NK-92 (cell line): Measurements from ENCODE around the gene ZFP36L2.

Source experiments
- DNase-seq: peaks from one replicate; lab custom pipeline; 2025; ENCODE audit not compliant: unreplicated experiment; lab: John Stamatoyannopoulos, UW

ZFP36L2 gene

DNA sequence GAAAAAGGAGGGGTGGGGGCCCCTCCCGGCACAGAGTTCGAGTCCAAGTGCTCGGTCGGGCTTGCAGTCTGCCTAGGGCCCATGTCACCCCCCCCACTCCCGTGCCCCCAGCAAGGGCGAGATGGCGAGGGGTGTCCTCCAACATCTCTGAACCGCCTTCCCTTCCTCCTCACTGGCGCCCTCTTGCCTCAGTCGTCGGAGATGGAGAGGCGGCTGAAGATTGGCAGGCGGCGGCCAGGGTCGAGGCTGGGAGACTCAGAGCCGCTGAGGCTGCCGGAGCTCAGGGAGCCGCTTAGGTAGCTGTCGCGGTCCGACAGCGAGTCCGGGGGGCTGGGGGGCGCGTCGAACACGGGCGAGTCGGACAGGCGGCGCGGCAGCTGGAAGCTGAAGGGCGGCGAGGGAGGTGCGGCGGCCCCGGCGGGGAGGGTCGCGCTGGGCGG, 2.3 kb downstream of the ZFP36L2 start:
- no peak for DNase-seq

- DNase-seq, result no peak
Observed at GRCh38 chr2:43223521-43224001, 2.8 kb downstream of the ZFP36L2 start.

- DNase-seq, result no peak
Observed at GRCh38 chr2:43222475-43223309, 3.7 kb downstream of the ZFP36L2 start.

DNA sequence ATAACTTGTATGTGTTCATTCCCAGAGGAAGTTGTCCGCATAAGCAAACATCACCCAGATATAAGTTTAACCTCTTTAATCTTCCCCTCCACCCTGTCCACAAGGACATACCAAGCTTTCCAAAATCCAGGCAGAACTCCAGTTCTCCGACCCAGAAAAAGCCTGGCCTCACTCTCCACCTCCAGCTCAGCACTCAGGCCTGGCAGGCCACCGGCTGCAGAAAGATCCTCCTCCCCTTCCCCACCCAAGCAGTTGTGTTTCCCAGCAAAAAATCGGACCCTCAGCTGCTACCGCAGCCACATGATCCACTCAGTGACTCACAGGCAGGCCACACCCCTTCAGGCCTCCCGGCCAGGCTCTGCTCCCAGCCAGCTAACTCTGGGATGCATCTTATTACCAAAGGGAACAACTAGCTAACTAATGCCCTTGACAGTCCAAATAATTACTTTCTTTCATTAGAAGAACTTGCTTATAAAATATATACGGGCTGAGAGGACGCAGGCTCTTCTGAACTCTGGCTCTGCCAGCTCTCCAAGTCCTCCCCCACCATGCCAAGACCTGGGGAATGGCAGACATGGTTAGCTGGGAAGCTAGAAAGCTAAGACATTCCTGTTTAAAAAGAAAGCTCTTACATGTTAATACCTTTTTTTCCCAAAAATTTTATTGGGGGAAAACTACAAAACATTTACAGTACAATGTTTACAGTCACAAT, 4.5 kb downstream of the ZFP36L2 start:
- DNase-seq, result no peak

GRCh38 chr2:43221124-43221762, 5.2 kb downstream of the ZFP36L2 start:
- DNase-seq, result no peak

- no peak for DNase-seq
Observed at GRCh38 chr2:43220760-43221123, 5.7 kb downstream of the ZFP36L2 start.

DNA sequence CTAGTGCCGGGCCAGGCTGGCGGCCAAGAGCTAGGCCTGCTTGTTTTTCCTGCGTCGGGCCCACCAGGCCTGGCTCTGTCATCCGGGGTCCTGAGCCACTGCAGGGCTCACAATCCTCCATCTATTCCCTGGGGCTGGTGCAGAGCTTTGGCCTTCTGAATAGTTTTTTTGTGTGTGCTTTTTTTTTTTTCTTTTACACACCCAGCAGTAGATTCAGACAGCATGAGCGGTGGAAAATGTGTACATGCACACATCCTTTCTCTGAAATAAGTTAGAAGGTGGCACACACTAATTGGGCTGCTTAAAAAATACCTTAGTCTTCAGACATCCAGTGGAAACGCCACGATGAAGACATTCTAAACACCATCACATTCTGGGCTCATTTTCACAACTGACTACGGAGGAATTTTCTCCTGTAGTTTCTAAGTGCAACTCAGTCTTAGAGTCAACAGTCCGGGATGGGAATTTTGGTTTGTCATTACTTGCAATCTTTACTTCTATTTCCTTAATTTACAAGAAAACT, 6.1 kb downstream of the ZFP36L2 start:
- DNase-seq, result no peak

DNA sequence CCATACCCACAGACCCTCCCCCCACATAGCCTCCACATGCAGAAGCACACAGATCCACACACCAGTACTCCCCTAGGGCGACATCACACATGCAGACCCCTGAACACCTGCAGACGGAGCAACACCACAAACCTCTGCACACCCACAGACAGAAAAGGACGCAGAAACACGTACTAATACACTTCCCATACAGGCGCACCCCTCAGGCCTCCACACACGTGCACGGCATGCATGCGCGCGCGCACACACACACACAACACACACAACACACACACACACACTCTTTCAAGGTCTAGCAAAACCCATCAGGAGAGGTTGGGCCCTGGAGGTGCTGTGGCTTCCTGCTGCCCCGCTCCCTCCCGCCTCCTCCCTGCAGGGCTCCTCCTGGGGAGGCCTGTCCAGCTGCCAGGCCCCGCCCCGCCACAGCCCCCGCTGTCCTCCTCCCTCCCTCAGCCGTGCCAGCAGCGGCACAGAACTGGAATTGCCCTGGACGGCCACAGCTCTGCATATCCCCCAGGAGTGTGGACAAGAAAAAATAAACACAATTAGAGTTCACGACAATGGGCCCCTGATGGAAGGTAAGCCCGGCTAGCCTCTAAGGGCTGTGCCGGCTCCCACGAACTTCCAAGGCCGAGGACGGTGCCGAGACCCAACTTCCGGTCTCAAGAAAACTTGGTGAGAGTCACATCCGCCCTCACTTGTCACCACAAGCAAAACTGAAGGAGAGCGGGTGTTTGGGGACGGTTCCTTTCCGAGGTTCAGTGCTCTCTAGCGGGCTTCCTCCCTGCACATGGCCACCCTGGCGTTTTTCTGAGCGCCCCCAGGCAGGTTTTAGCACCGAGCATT, 6.8 kb downstream of the ZFP36L2 start:
- DNase-seq, result no peak

DNA sequence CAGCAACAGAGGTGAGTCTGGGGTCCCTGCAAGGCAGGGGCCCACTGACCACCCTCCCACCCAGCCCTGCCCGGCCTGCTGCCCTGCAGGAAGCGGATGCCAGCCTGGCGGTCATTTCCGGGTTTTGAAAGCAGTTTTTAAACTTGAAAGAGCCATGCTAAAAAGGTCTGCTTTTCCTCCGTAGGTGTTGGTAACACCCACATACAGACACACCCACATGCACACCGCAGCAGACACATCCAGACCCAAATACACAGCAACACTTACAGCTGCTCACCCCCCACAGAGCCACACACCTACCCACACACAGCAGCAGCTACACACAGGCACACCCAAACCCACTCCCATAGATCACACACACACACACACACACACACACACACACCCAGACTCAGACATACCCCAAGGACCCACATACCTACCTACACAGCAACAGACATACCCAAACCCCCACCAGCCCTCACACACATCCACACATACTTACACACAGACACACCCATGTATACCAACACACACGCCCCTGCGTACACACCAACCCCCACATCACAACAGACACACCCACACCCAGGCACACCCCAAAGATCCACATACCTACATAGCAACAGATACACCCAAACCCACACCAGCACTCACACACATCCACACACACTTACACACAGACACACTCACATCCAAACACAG, 7.6 kb downstream of the ZFP36L2 start:
- no peak for DNase-seq

GRCh38 chr2:43218155-43218701, 8.2 kb downstream of the ZFP36L2 start:
- DNase-seq, result no peak

DNA sequence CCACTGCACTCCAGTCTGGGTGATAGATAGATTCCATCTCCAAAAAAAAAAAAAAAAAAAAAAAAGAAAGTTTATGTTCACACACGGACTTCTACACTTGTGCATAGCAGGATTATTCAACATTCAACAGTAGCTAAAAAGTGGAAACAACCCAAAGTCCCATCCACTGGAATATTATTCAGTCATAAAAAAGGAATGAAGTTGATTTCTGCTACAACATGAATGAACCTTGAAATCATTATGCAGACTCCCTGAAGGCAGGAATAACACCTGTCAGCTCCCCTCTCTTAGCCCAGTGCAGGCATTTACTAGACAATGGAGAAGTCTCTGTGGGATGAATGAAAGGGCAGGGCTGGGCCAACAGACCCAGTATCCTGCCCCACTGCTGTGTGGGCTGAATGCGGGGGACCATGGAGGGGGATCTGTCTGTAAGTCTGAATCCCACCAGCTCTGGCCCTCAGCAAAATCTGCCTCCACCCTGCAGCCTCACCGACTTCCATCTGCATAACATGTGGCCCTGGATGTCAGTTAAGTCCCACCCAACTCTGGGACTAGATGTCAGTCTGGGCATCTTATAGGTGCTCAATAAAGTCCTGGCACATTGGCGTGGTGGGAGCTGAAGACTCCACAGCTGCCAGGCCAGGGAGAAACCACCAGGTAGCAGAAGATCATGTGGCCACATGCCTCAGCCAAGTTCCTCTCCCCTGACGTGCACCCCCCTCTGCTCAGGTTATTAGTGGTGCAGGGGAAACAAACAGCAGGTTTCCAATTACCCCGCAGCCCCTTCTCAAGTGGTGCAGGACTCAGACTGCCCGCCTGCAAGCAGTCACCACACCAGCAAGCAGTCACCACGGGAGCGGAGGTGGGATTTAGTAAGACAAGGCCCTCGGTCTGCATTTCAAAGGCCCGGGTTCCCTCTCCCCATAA, 8.9 kb downstream of the ZFP36L2 start:
- DNase-seq, result no peak

GRCh38 chr2:43216629-43217028, 9.8 kb downstream of the ZFP36L2 start:
- DNase-seq, result no peak

DNA sequence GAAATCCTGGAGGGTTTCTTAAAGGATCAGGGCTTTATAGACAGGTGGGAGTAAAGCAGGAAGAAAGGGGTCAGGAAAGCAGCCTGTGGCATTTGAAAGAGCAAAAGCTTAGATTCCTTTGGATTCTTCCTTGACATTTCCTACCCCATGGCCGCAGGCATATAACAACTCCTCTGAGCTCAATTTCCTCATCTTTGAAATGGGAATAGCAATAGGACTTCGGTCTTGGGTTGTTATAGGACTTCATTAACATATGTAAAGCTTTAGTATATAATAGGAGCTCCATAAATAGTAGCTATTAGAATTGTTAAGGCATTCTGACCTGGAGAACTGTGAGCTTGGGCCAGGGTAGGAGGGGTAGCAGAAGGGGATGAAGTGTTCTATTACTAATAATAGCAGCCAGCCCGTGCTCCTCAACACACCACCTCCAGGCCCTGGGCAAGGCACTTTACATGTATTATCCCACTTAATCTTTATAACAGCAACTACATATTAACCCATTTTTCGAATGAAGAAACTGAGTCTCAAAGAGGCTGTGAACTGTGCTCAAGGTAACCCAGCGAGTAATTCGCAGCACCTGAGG, 10.6 kb downstream of the ZFP36L2 start:
- no peak for DNase-seq

- DNase-seq, result no peak
Observed at GRCh38 chr2:43214253-43214652, 12.2 kb downstream of the ZFP36L2 start.

DNA sequence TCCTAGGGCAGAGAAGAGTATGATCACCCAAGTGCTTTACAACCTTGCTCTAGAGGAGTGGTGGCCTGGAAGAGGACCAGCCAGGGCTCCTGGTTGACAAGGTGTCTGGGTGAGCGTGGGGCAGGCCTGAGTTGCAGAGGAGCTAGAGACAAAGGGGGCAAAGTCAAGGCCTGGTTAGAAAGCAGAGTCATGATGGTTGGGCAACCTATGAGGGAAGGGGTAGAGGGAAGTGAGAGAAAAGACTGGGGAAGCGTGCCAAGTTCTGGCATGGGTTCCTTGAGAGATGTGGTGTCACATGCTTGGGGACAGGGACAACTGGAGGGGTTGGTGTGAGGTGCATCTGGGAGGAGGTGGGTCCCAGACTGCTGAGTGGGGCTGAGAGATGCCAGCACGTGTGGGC, 13.5 kb downstream of the ZFP36L2 start:
- no peak for DNase-seq

DNA sequence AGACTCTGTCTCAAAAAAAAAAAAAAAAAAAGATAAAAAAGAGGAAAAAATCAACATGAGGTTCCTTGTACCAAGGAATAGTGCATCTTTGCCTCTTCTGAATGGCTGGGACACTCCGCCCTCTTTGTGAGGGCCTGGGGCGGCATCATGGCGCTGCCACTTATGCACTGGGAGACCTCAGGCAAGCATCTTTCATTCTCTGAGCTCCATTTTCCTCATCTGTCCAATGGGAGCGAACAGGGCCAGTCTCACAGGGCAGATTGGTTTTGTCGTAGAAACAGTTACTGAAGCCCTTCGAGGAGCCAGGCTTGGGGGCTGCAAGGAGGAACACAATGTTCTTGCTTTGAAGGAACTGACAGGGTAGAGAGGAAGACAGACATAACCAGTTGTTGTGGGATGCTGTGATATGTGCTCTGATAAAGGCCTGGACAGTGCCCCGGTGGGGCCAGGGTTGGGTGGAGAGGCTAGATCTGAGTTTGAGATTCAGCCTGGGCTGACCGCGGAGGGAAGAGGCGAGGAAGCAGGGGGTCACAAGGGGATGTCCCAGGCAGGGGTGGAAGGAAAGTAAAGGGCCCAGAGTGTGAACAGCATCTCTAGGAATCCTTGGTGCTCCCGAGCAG, 14.1 kb downstream of the ZFP36L2 start:
- no peak for DNase-seq

GRCh38 chr2:43210467-43211303, 15.7 kb downstream of the ZFP36L2 start:
- DNase-seq, result no peak
